HG03469 (cell line): ENCODE data around the gene LYG2.
"Not testable (repeated sequence)": the region's sequence is repeated elsewhere in the genome, so short reads cannot be mapped to it uniquely, and the experiment has no call there.

ENCODE experiments used
- ATAC-seq: cut with Tn5 transposase; IDR thresholded peaks from one replicate; pipeline ENCODE4 v1.9.1; 2021; ENCODE audit warnings: mild to moderate bottlenecking, moderate library complexity, moderate number of reproducible peaks; ENCODE audit not compliant: unreplicated experiment

LYG2 gene

GRCh38 chr2:99255491-99256318, at the start of gene LYG2:
TSS of gene LYG2 (minus strand) at chr2:99255666. CDS start at chr2:99254260, 1,406 bp downstream.
- no peak for ATAC-seq

GRCh38 chr2:99301097-99301496, 45.6 kb upstream of the LYG2 start, which contains the start of gene LYG1:
TSS of gene LYG1 (minus strand) at chr2:99301197. CDS start at chr2:99295670, 5,527 bp downstream.
- not testable (repeated sequence) for ATAC-seq

- ATAC-seq, result no peak
Observed at GRCh38 chr2:99299580-99299979, 44.1 kb upstream of the LYG2 start.

GRCh38 chr2:99297994-99298393, 42.5 kb upstream of the LYG2 start:
- ATAC-seq, result no peak

GRCh38 chr2:99285526-99285925, 30.1 kb upstream of the LYG2 start:
- ATAC-seq, result no peak

- no peak for ATAC-seq
Observed at GRCh38 chr2:99279969-99280695, 24.7 kb upstream of the LYG2 start.

GRCh38 chr2:99278793-99279291, 23.4 kb upstream of the LYG2 start:
- ATAC-seq, result no peak

GRCh38 chr2:99278195-99278765, 22.8 kb upstream of the LYG2 start:
- not testable (repeated sequence) for ATAC-seq

GRCh38 chr2:99275882-99276281, 20.4 kb upstream of the LYG2 start:
- ATAC-seq, result no peak

GRCh38 chr2:99261242-99261641, 5.8 kb upstream of the LYG2 start:
- no peak for ATAC-seq

GRCh38 chr2:99260184-99260583, 4.7 kb upstream of the LYG2 start:
- no peak for ATAC-seq

- no peak for ATAC-seq
Observed at GRCh38 chr2:99259465-99259864, 4.0 kb upstream of the LYG2 start.

- ATAC-seq, result no peak
Observed at GRCh38 chr2:99256677-99257076, 1.2 kb upstream of the LYG2 start.

GRCh38 chr2:99249951-99250350, 5.5 kb downstream of the LYG2 start:
- no peak for ATAC-seq

- no peak for ATAC-seq
Observed at GRCh38 chr2:99242151-99242550, 13.3 kb downstream of the LYG2 start.

GRCh38 chr2:99240431-99240830, 15.0 kb downstream of the LYG2 start:
- ATAC-seq, result no peak

GRCh38 chr2:99238599-99238998, 16.9 kb downstream of the LYG2 start:
- ATAC-seq, result no peak

- ATAC-seq, result not testable (repeated sequence)
Observed at GRCh38 chr2:99233177-99233576, 22.3 kb downstream of the LYG2 start.

GRCh38 chr2:99217929-99218501, 37.5 kb downstream of the LYG2 start:
- no peak for ATAC-seq

- ATAC-seq, result no peak
Observed at GRCh38 chr2:99216096-99216495, 39.4 kb downstream of the LYG2 start.

GRCh38 chr2:99205491-99205890, 50.0 kb downstream of the LYG2 start:
- no peak for ATAC-seq
